Measurements from ENCODE around the gene CCDC83.

- TF ChIP-seq CTCF (IDR thresholded peaks at IDR 0.05) (no peak), POLR2A (IDR thresholded peaks at IDR 0.05) (no peak)
Observed at GRCh38 chr11:85896876-85897275, 41.7 kb downstream of the CCDC83 start.
